HEK293 (cell line): Measurements from ENCODE around the gene USP3.
A peak's percentile ranks its signal among the peaks of the same experiment; 100 is the strongest.

Source experiments
- HOXC10 ChIP-seq: sonication (generic); formaldehyde crosslinking; IDR thresholded peaks from 2 replicates; pipeline ENCODE4 v1.8.1; 2023; ENCODE audit warnings: mild to moderate bottlenecking, missing genetic modification reagents
- HOXD13 ChIP-seq: sonication (generic); formaldehyde crosslinking; IDR thresholded peaks from 2 replicates; pipeline ENCODE4 v1.8.0; 2022; ENCODE audit warnings: missing genetic modification reagents, borderline replicate concordance
- KLF7 ChIP-seq: fragments of 450-650 bp; formaldehyde crosslinking; IDR thresholded peaks from 2 replicates; pipeline ENCODE4 v1.5.1; 2016; ENCODE audit warnings: missing biosample characterization, missing genetic modification characterization, borderline replicate concordance
- MEIS1 ChIP-seq: sonication (generic); formaldehyde crosslinking; IDR thresholded peaks from 2 replicates; pipeline ENCODE4 v1.8.1; 2022; ENCODE audit warnings: missing genetic modification reagents, mild to moderate bottlenecking, borderline replicate concordance
- TCF7L2 ChIP-seq: IDR thresholded peaks from 2 replicates; pipeline ENCODE4 v1.6.1; 2011; ENCODE audit warnings: low read depth, mild to moderate bottlenecking, inconsistent platforms, low read length, moderate library complexity, borderline replicate concordance
- ZBTB17 ChIP-seq: fragments of 450-650 bp; formaldehyde crosslinking; IDR thresholded peaks from 2 replicates; pipeline ENCODE4 v1.5.1; 2016; ENCODE audit warnings: missing biosample characterization, missing genetic modification characterization
- ZBTB21 ChIP-seq: fragments of 450-650 bp; formaldehyde crosslinking; IDR thresholded peaks from 2 replicates; pipeline ENCODE4 v1.5.1; 2017; ENCODE audit warnings: missing biosample characterization, missing genetic modification characterization
- ZFHX2 ChIP-seq: fragments of 450-650 bp; formaldehyde crosslinking; conservative IDR thresholded peaks from 2 replicates; pipeline ENCODE4 v1.5.1; 2016; ENCODE audit warnings: missing biosample characterization, missing genetic modification characterization
- ZFP41 ChIP-seq: fragments of 450-650 bp; formaldehyde crosslinking; IDR thresholded peaks from 2 replicates; pipeline ENCODE4 v1.5.1; 2016; ENCODE audit warnings: missing biosample characterization, missing genetic modification characterization, borderline replicate concordance
- ZNF140 ChIP-seq: fragments of 450-650 bp; formaldehyde crosslinking; IDR thresholded peaks from 2 replicates; pipeline ENCODE4 v1.5.1; 2016; ENCODE audit warnings: missing biosample characterization, missing genetic modification characterization
- ZNF146 ChIP-seq: fragments of 450-650 bp; formaldehyde crosslinking; IDR thresholded peaks from 2 replicates; pipeline ENCODE4 v1.5.1; 2016; ENCODE audit warnings: missing biosample characterization, missing genetic modification characterization
- ZNF202 ChIP-seq: fragments of 450-650 bp; formaldehyde crosslinking; IDR thresholded peaks from 2 replicates; pipeline ENCODE4 v1.5.1; 2016; ENCODE audit warnings: missing biosample characterization, missing genetic modification characterization, borderline replicate concordance
- ZNF248 ChIP-seq: fragments of 450-650 bp; formaldehyde crosslinking; IDR thresholded peaks from 2 replicates; pipeline ENCODE4 v1.5.1; 2017; ENCODE audit warnings: missing biosample characterization, missing genetic modification characterization
- ZNF341 ChIP-seq: fragments of 450-650 bp; formaldehyde crosslinking; IDR thresholded peaks from 2 replicates; pipeline ENCODE4; 2016; ENCODE audit warnings: low read depth, missing biosample characterization, missing genetic modification characterization
- ZNF366 ChIP-seq: fragments of 450-650 bp; formaldehyde crosslinking; conservative IDR thresholded peaks from 2 replicates; pipeline ENCODE4 v1.5.1; 2016; ENCODE audit warnings: missing biosample characterization, missing genetic modification characterization
- ZNF391 ChIP-seq: fragments of 450-650 bp; formaldehyde crosslinking; IDR thresholded peaks from 2 replicates; pipeline ENCODE4 v1.5.1; 2016; ENCODE audit warnings: low read depth, missing biosample characterization, missing genetic modification characterization, borderline replicate concordance
- ZNF404 ChIP-seq: fragments of 450-650 bp; formaldehyde crosslinking; IDR thresholded peaks from 2 replicates; pipeline ENCODE4 v1.5.1; 2017; ENCODE audit warnings: missing biosample characterization, missing genetic modification characterization
- ZNF544 ChIP-seq: fragments of 450-650 bp; formaldehyde crosslinking; IDR thresholded peaks from 2 replicates; pipeline ENCODE4 v1.5.0; 2017; ENCODE audit warnings: missing biosample characterization, missing genetic modification characterization
- ZNF548 ChIP-seq: fragments of 450-650 bp; formaldehyde crosslinking; IDR thresholded peaks from 2 replicates; pipeline ENCODE4 v1.5.1; 2016; ENCODE audit warnings: missing biosample characterization, missing genetic modification characterization
- ZNF600 ChIP-seq: fragments of 450-650 bp; formaldehyde crosslinking; IDR thresholded peaks from 2 replicates; pipeline ENCODE4 v1.5.1; 2016; ENCODE audit warnings: missing biosample characterization, missing genetic modification characterization
- ZNF660 ChIP-seq: fragments of 450-650 bp; IDR thresholded peaks from 2 replicates; pipeline ENCODE4 v1.5.1; 2018; ENCODE audit warnings: missing biosample characterization, mild to moderate bottlenecking, missing genetic modification characterization
- ZNF837 ChIP-seq: fragments of 450-650 bp; formaldehyde crosslinking; IDR thresholded peaks from 2 replicates; pipeline ENCODE4 v1.5.1; 2016; ENCODE audit warnings: missing biosample characterization, missing genetic modification characterization
- ZNF843 ChIP-seq: fragments of 450-650 bp; formaldehyde crosslinking; IDR thresholded peaks from 2 replicates; pipeline ENCODE4 v1.5.1; 2016; ENCODE audit warnings: missing biosample characterization, missing genetic modification characterization
- ZXDB ChIP-seq: fragments of 450-650 bp; formaldehyde crosslinking; IDR thresholded peaks from 2 replicates; pipeline ENCODE4 v1.5.1; 2016; ENCODE audit warnings: missing biosample characterization, missing genetic modification characterization
- TF ChIP-seq, protein P1 (sequence below): fragments of 450-650 bp; formaldehyde crosslinking; IDR thresholded peaks from 2 replicates; pipeline ENCODE4 v1.5.1; 2017; ENCODE audit warnings: missing biosample characterization, mild to moderate bottlenecking, missing genetic modification characterization, moderate library complexity
- TF ChIP-seq, protein P2 (sequence below): fragments of 450-650 bp; formaldehyde crosslinking; optimal IDR thresholded peaks from 2 replicates; pipeline ENCODE3; 2016; ENCODE audit warnings: missing biosample characterization, mild to moderate bottlenecking, missing genetic modification characterization
- TF ChIP-seq, protein P3 (sequence below): fragments of 450-650 bp; formaldehyde crosslinking; IDR thresholded peaks from 2 replicates; pipeline ENCODE4 v1.5.1; 2016; ENCODE audit warnings: missing biosample characterization, missing genetic modification characterization, low read depth
- TF ChIP-seq, protein P4 (sequence below): fragments of 450-650 bp; IDR thresholded peaks from 2 replicates; pipeline ENCODE4 v1.5.1; 2018; ENCODE audit warnings: missing biosample characterization, mild to moderate bottlenecking, missing genetic modification characterization

The USP3 gene

DNA sequence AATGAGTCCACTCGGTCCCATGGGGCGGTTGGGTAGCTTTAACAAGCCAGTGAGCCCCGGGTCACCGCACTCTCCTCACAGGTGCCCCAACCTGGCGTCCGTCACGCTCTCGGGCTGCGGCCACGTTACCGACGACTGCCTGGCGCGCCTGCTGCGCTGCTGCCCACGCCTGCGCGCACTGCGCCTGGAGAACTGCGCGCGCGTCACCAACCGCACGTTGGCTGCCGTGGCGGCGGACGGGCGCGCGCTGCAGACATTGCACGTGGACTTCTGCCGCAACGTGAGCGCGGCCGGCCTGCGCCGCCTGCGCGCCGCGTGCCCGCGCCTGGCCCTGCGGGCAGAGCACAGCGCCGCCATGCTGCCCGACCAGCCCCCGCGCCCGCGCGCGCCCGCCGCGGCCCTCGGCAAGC, 96.2 kb downstream of the USP3 start (continued):
- TF ChIP-seq ZNF341 (tag by site-specific recombination) (no peak), ZNF404 (tag by site-specific recombination) (no peak), ZXDB (tag by site-specific recombination) (peak; percentile 2; the same call in 1 of the 2 replicates), HOXD13 (CRISPR knock-in tag) (no peak), ZBTB17 (no peak), ZNF140 (no peak), ZNF391 (no peak), HOXC10 (no peak), ZFP41 (tag by site-specific recombination) (no peak), ZNF366 (tag by site-specific recombination) (no peak), TCF7L2 (no peak), ZNF600 (tag by site-specific recombination) (no peak), KLF7 (tag by site-specific recombination) (no peak), ZNF544 (tag by site-specific recombination) (no peak), ZFHX2 (tag by site-specific recombination) (peak; percentile 66; the same call in 1 of the 2 replicates), ZNF548 (tag by site-specific recombination) (no peak), ZBTB21 (no peak), ZNF843 (no peak), ZNF146 (tag by site-specific recombination) (no peak), ZNF660 (tag by site-specific recombination) (0 out of 2 replicates have a peak, but pooled peaks have one; percentile 21), ZNF202 (tag by site-specific recombination) (no peak), ZNF837 (tag by site-specific recombination) (no peak), ZNF248 (tag by site-specific recombination) (no peak), MEIS1 (CRISPR knock-in tag) (no peak)
- TF ChIP-seq, protein P1, sequence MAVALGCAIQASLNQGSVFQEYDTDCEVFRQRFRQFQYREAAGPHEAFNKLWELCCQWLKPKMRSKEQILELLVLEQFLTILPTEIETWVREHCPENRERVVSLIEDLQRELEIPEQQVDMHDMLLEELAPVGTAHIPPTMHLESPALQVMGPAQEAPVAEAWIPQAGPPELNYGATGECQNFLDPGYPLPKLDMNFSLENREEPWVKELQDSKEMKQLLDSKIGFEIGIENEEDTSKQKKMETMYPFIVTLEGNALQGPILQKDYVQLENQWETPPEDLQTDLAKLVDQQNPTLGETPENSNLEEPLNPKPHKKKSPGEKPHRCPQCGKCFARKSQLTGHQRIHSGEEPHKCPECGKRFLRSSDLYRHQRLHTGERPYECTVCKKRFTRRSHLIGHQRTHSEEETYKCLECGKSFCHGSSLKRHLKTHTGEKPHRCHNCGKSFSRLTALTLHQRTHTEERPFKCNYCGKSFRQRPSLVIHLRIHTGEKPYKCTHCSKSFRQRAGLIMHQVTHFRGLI (tag by site-specific recombination), result peak; percentile 46; the same call in 1 of the 2 replicates
- TF ChIP-seq, protein P2, sequence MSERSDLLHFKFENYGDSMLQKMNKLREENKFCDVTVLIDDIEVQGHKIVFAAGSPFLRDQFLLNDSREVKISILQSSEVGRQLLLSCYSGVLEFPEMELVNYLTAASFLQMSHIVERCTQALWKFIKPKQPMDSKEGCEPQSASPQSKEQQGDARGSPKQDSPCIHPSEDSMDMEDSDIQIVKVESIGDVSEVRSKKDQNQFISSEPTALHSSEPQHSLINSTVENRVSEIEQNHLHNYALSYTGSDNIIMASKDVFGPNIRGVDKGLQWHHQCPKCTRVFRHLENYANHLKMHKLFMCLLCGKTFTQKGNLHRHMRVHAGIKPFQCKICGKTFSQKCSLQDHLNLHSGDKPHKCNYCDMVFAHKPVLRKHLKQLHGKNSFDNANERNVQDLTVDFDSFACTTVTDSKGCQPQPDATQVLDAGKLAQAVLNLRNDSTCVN (tag by site-specific recombination), result peak; percentile 79
- TF ChIP-seq, protein P3, sequence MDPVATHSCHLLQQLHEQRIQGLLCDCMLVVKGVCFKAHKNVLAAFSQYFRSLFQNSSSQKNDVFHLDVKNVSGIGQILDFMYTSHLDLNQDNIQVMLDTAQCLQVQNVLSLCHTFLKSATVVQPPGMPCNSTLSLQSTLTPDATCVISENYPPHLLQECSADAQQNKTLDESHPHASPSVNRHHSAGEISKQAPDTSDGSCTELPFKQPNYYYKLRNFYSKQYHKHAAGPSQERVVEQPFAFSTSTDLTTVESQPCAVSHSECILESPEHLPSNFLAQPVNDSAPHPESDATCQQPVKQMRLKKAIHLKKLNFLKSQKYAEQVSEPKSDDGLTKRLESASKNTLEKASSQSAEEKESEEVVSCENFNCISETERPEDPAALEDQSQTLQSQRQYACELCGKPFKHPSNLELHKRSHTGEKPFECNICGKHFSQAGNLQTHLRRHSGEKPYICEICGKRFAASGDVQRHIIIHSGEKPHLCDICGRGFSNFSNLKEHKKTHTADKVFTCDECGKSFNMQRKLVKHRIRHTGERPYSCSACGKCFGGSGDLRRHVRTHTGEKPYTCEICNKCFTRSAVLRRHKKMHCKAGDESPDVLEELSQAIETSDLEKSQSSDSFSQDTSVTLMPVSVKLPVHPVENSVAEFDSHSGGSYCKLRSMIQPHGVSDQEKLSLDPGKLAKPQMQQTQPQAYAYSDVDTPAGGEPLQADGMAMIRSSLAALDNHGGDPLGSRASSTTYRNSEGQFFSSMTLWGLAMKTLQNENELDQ (tag by site-specific recombination), result no peak
- TF ChIP-seq, protein P4, sequence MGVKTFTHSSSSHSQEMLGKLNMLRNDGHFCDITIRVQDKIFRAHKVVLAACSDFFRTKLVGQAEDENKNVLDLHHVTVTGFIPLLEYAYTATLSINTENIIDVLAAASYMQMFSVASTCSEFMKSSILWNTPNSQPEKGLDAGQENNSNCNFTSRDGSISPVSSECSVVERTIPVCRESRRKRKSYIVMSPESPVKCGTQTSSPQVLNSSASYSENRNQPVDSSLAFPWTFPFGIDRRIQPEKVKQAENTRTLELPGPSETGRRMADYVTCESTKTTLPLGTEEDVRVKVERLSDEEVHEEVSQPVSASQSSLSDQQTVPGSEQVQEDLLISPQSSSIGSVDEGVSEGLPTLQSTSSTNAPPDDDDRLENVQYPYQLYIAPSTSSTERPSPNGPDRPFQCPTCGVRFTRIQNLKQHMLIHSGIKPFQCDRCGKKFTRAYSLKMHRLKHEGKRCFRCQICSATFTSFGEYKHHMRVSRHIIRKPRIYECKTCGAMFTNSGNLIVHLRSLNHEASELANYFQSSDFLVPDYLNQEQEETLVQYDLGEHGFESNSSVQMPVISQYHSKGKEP (tag by site-specific recombination), result peak; percentile 22; the same call in 1 of the 2 replicates
